ENCODE results near the gene S100A14.
A peak's percentile ranks its signal among the peaks of the same experiment; 100 is the strongest.

Gene S100A14

DNA sequence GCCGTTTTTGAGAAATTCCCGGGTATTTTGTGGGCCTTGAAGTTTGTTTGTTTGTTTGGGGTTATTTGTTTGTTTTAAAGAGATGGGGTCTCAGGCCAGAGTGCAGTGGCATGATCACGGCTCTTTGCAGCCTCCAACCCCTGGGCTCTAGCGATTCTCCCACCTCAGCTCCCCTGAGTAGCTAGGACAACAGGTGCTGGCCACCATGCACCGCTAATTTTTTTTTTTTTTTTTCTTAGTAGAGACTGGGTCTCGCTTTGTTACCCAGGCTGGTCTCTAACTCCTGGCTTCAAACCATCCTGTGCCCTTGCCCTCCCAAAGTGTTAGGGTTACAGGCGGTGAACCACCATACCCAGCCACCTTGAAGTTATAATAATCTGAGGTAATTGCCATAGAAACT is 19.7 kb upstream of the S100A14 start:
- H3K27ac ChIP-seq (ENCODE audit: low read length), result no peak overlapping the region
- H3K36me3 ChIP-seq (ENCODE audit: insufficient read depth, low read depth, low read length), result peaks cover 53% of the 10 kb centered on the region
- H3K9me3 ChIP-seq (ENCODE audit: insufficient read depth, low read depth, low read length), result no peaks in the 10 kb centered on the region
- peak overlapping the region; percentile 93; the same call in 1 of the 2 replicates for H3K4me3 ChIP-seq (ENCODE audit: low read length)
- peak overlapping the region; percentile 25; the same call in 1 of the 2 replicates for H3K9ac ChIP-seq (ENCODE audit: low read depth, low read length)
- no peaks in the 10 kb centered on the region for H3K27me3 ChIP-seq (ENCODE audit: insufficient read depth, low read length)
- H3K4me1 ChIP-seq (ENCODE audit: insufficient read depth, low read length), result no peaks in the 10 kb centered on the region

DNA sequence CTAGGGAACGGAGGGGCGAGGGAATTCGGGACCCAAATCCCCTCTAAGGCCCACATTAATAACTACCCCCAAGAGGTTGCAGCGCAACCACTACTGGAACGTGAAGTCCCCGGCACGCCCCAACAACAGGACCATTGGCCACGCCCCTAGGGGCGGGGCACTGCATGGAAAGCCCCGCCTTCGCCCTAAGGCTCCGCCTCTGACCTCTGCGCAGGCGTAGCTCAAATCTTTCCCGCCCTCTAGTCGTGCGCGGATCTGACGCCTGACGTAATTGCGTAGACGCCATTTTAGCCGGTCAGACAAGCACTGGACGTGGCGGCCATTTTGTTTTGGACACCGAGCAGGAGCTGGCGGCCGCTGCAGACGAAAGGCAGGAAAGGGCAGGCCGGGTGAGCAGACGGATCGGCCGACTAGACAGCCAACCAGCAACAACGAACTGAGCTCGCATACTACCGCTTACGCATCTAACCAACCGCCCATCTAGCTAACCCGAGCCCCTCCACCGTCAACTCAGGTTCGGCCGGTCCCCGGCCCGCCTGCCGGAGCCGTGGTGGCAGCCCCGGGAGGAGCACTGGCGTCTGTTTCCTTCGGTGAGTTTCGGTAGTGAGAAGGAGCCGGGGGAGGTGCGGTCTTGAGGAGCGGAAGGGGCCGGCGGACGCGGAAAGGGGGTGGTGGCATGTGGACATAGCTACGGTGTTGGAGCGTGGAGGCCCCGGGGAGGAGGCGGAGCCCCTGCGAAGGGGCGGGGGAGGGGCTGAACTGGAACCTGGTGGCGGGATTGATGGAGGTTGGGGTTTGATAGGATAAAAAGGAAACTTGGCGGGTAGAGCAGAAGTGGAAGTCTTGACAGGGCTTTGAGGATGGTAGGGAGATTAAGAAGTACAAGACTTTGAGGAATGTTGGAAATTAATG is 17.9 kb upstream of the S100A14 start, which contains the start of gene CHTOP:
CHTOP (plus strand) TSS at position 313 of the 912 bp plus-strand sequence. CDS start 2,523 bp downstream, outside the sequence.
- peaks cover 35% of the 10 kb centered on the region for H3K36me3 ChIP-seq (ENCODE audit: insufficient read depth, low read depth, low read length)
- peak within 1 kb of the TSS; percentile 93 for H3K4me3 ChIP-seq (ENCODE audit: low read length)
- H3K9ac ChIP-seq (ENCODE audit: low read depth, low read length), result peak within 1 kb of the TSS; percentile 100
- H3K9me3 ChIP-seq (ENCODE audit: insufficient read depth, low read depth, low read length), result no peaks in the 10 kb centered on the region
- H3K4me1 ChIP-seq (ENCODE audit: insufficient read depth, low read length), result no peaks in the 10 kb centered on the region
- H3K27me3 ChIP-seq (ENCODE audit: insufficient read depth, low read length), result no peaks in the 10 kb centered on the region
- H3K27ac ChIP-seq (ENCODE audit: low read length), result peak within 1 kb of the TSS; percentile 97

GRCh38 chr1:153633161-153633753 is 17.1 kb upstream of the S100A14 start:
- H3K4me3 ChIP-seq (ENCODE audit: low read length), result peak overlapping the region; percentile 93; the same call in 1 of the 2 replicates
- H3K9me3 ChIP-seq (ENCODE audit: insufficient read depth, low read depth, low read length), result no peaks in the 10 kb centered on the region
- no peaks in the 10 kb centered on the region for H3K27me3 ChIP-seq (ENCODE audit: insufficient read depth, low read length)
- peak overlapping the region; percentile 60; the same call in 1 of the 2 replicates for H3K9ac ChIP-seq (ENCODE audit: low read depth, low read length)
- peaks cover 27% of the 10 kb centered on the region for H3K36me3 ChIP-seq (ENCODE audit: insufficient read depth, low read depth, low read length)
- no peaks in the 10 kb centered on the region for H3K4me1 ChIP-seq (ENCODE audit: insufficient read depth, low read length)
- no peak overlapping the region for H3K27ac ChIP-seq (ENCODE audit: low read length)

DNA sequence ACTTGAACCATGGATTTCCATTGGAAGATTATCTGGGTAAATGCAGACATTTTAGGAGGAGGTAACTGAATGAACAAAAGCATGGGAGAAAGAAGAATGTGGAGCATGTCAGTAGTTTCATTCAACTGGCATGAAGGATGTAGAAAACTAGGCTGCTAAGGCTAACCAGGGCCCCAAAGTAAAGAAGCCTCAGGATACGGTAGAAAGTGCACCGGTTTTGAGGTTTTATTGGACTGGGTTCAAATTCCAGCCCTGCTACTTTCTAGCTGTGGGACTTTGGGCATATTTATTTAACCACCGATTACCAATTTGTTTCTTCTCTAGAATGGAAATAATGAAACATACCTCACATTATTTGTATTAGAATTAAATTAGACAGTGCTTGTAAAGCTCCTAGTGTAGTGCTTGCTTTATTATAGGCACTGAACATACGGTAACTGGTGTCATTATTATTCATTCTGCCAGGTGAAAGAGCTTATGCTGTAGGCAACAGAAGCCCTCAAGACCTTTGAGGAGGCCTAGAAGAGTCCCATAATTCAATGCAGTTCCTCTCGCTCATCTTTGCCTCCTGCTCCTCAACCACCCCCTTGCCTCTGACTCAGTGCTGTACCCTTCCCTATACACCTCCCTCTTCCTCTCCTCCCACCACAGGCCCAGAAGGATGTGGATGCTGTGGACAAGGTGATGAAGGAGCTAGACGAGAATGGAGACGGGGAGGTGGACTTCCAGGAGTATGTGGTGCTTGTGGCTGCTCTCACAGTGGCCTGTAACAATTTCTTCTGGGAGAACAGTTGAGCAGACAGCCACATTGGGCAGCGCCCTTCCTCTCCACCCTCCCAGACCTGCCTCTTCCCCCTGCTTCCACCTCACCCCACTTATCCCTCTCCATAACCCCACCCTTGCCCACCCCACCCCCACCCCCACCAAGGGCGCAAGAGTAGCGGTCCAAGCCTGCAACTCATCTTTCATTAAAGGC is 15.2 kb upstream of the S100A14 start:
- Histone ChIP-seq H3K4me3 (ENCODE audit: low read length) (no peak overlapping the region), H3K27ac (ENCODE audit: low read length) (no peak overlapping the region), H3K36me3 (ENCODE audit: insufficient read depth, low read depth, low read length) (peaks cover 8% of the 10 kb centered on the region), H3K27me3 (ENCODE audit: insufficient read depth, low read length) (peaks cover 5% of the 10 kb centered on the region), H3K4me1 (ENCODE audit: insufficient read depth, low read length) (peaks cover 5% of the 10 kb centered on the region; the same call in 1 of the 2 replicates), H3K9ac (ENCODE audit: low read depth, low read length) (no peak overlapping the region), H3K9me3 (ENCODE audit: insufficient read depth, low read depth, low read length) (no peaks in the 10 kb centered on the region)

- Histone ChIP-seq H3K36me3 (ENCODE audit: insufficient read depth, low read depth, low read length) (peaks cover 4% of the 10 kb centered on the region; the same call in 1 of the 2 replicates), H3K9me3 (ENCODE audit: insufficient read depth, low read depth, low read length) (no peaks in the 10 kb centered on the region), H3K27ac (ENCODE audit: low read length) (no peak overlapping the region), H3K4me1 (ENCODE audit: insufficient read depth, low read length) (peaks cover 7% of the 10 kb centered on the region; the same call in 1 of the 2 replicates), H3K4me3 (ENCODE audit: low read length) (no peak overlapping the region), H3K9ac (ENCODE audit: low read depth, low read length) (no peak overlapping the region), H3K27me3 (ENCODE audit: insufficient read depth, low read length) (peaks cover 6% of the 10 kb centered on the region)
These were observed 14.3 kb upstream of the S100A14 start for GRCh38 chr1:153630384-153630783.

GRCh38 chr1:153629971-153630370 is 13.8 kb upstream of the S100A14 start:
- H3K4me3 ChIP-seq (ENCODE audit: low read length), result no peak overlapping the region
- H3K9ac ChIP-seq (ENCODE audit: low read depth, low read length), result no peak overlapping the region
- H3K9me3 ChIP-seq (ENCODE audit: insufficient read depth, low read depth, low read length), result no peaks in the 10 kb centered on the region
- H3K36me3 ChIP-seq (ENCODE audit: insufficient read depth, low read depth, low read length), result peaks cover 8% of the 10 kb centered on the region; the same call in 1 of the 2 replicates
- peaks cover 7% of the 10 kb centered on the region; the same call in 1 of the 2 replicates for H3K4me1 ChIP-seq (ENCODE audit: insufficient read depth, low read length)
- no peak overlapping the region for H3K27ac ChIP-seq (ENCODE audit: low read length)
- peaks cover 6% of the 10 kb centered on the region for H3K27me3 ChIP-seq (ENCODE audit: insufficient read depth, low read length)

- Histone ChIP-seq H3K4me1 (ENCODE audit: insufficient read depth, low read length) (peaks cover 7% of the 10 kb centered on the region; the same call in 1 of the 2 replicates), H3K27me3 (ENCODE audit: insufficient read depth, low read length) (peaks cover 6% of the 10 kb centered on the region), H3K4me3 (ENCODE audit: low read length) (no peak overlapping the region), H3K27ac (ENCODE audit: low read length) (no peak overlapping the region), H3K9ac (ENCODE audit: low read depth, low read length) (no peak overlapping the region), H3K9me3 (ENCODE audit: insufficient read depth, low read depth, low read length) (no peaks in the 10 kb centered on the region), H3K36me3 (ENCODE audit: insufficient read depth, low read depth, low read length) (peaks cover 9% of the 10 kb centered on the region; the same call in 1 of the 2 replicates)
These were observed 13.2 kb upstream of the S100A14 start for GRCh38 chr1:153629343-153629665.

DNA sequence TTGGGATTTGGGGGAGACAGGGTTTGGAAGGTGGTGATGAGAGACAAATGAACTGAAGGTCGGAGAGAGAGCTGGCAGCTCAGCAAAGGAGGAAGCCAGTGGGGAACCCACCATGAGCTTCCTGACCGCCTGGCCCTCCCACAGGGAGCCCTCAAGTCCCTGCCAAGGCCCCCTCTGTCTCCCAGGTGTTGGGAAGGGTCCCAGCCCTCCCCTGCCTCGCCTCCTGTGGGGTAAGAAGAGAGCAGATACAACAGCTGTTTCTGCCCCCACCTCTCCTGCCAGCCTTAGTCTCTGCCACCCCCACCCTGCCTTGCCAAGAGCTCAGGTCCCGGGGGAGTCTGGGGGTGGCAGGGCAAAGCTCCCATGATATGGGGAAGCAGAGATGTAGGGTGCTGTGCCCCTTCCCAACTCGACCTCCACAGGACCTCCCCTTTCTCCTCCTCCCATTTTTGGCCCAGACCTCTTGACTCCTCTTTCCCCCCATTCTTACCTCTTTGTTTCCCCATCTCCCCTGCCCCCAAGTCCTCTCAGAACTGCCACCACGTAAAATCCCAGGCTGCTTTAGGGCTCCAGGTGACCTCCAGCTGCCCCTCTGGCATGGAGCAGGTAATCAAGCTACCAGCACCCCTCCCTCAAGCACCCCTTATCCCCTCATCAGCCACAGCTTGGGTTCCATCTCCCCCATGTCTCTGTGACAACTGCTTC is 12.7 kb upstream of the S100A14 start:
- Histone ChIP-seq H3K4me3 (ENCODE audit: low read length) (no peak overlapping the region), H3K27ac (ENCODE audit: low read length) (no peak overlapping the region), H3K36me3 (ENCODE audit: insufficient read depth, low read depth, low read length) (peaks cover 14% of the 10 kb centered on the region; the same call in 1 of the 2 replicates), H3K27me3 (ENCODE audit: insufficient read depth, low read length) (peaks cover 6% of the 10 kb centered on the region), H3K4me1 (ENCODE audit: insufficient read depth, low read length) (peaks cover 9% of the 10 kb centered on the region; the same call in 1 of the 2 replicates), H3K9me3 (ENCODE audit: insufficient read depth, low read depth, low read length) (no peaks in the 10 kb centered on the region), H3K9ac (ENCODE audit: low read depth, low read length) (no peak overlapping the region)

DNA sequence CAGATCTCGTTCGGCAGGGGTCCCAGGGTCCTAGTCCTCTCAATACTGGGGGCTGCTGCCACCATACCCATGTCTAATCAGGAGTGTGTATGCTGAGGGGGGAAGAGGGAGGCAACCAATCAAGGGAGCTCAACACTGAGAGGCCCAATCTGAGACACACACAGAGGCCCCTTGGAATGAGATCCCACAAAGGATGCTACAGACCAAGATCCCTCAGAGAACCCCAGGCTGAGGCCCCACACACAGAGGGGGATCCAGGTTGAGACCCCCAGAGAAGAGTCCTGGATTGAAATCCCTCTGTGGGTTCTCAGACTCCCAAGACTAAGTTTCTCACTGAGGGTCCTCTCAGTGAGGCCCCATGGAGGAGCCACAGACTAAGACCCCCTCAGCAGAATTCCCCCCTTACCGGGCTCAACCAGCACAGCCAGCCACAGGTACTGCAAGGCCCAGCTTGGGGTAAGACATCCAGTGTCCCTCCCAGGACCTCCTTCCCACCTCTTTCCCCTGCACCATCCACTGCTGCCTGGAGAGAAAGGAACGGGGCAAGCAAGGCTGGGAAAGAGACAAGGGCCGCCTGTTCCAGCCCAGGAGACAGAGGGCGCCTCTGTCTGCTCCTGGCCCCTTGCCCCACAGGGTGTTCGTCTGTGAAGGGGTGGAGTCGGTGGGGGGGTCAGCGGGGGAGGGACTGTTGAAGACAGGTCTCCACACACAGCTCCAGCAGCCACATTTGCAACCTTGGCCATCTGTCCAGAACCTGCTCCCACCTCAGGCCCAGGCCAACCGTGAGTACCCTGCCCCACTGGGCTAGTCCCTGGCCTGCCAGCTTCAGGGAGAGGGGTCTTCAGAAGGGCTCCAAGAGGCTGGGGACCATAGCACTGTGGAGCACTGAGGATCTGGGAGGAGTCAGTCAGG is 11.8 kb upstream of the S100A14 start, which contains the start of gene S100A1:
S100A1 (plus strand) TSS at position 720 of the 912 bp plus-strand sequence. CDS start 2,088 bp downstream, outside the sequence.
- Histone ChIP-seq H3K9ac (ENCODE audit: low read depth, low read length) (peak within 1 kb of the TSS; percentile 83), H3K27me3 (ENCODE audit: insufficient read depth, low read length) (peaks cover 6% of the 10 kb centered on the region), H3K9me3 (ENCODE audit: insufficient read depth, low read depth, low read length) (no peaks in the 10 kb centered on the region), H3K4me3 (ENCODE audit: low read length) (peak within 1 kb of the TSS; percentile 82), H3K4me1 (ENCODE audit: insufficient read depth, low read length) (peaks cover 17% of the 10 kb centered on the region), H3K36me3 (ENCODE audit: insufficient read depth, low read depth, low read length) (peaks cover 17% of the 10 kb centered on the region; the same call in 1 of the 2 replicates), H3K27ac (ENCODE audit: low read length) (no peak within 1 kb of the TSS)
